Measurements from ENCODE around the gene UNKL.

The UNKL gene

GRCh38 chr16:1350691-1351090, 63.8 kb downstream of the UNKL start:
- no peaks in the 10 kb centered on the region for H3K27me3 Mint-ChIP-seq
- peaks cover 28% of the 10 kb centered on the region for H3K4me1 Mint-ChIP-seq (ENCODE audit: low read depth)
- H3K4me3 Mint-ChIP-seq, result peak overlapping the region; percentile 88
- H3K36me3 Mint-ChIP-seq, result no peaks in the 10 kb centered on the region
- H3K9me3 Mint-ChIP-seq (ENCODE audit: low read depth), result no peaks in the 10 kb centered on the region
- H3K27ac Mint-ChIP-seq, result no peak overlapping the region

DNA sequence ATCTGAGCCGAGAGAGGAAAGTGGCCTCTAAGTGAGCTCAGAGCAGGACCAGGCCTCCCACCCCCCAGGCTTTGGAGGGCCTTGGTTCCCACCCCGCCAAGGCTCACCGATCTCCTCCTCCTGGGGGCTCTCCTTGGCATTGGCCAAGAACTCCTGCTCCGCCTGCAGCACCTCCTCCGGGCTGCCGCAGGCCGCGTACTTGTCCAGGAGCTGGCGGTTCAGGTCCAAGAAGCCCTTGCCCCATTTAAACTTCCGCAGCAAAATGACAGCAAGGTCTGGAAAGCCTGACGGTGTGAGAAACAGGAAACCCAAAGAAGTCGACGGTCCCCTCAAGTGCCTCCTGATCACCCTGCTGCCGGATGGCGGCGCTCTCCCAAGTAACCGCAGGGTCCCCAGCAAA, 64.6 kb downstream of the UNKL start:
- no peaks in the 10 kb centered on the region for H3K27me3 Mint-ChIP-seq
- H3K36me3 Mint-ChIP-seq, result no peaks in the 10 kb centered on the region
- no peaks in the 10 kb centered on the region for H3K9me3 Mint-ChIP-seq (ENCODE audit: low read depth)
- H3K4me1 Mint-ChIP-seq (ENCODE audit: low read depth), result peaks cover 24% of the 10 kb centered on the region
- peak overlapping the region; percentile 22 for H3K27ac Mint-ChIP-seq
- peak overlapping the region; percentile 88 for H3K4me3 Mint-ChIP-seq

GRCh38 chr16:1349351-1349750, 65.2 kb downstream of the UNKL start:
- Mint-ChIP-seq H3K4me1 (ENCODE audit: low read depth) (peaks cover 22% of the 10 kb centered on the region), H3K36me3 (no peaks in the 10 kb centered on the region), H3K9me3 (ENCODE audit: low read depth) (no peaks in the 10 kb centered on the region), H3K27me3 (no peaks in the 10 kb centered on the region), H3K4me3 (peak overlapping the region; percentile 57), H3K27ac (no peak overlapping the region)

- Mint-ChIP-seq H3K27me3 (no peaks in the 10 kb centered on the region), H3K4me1 (ENCODE audit: low read depth) (peaks cover 21% of the 10 kb centered on the region), H3K27ac (no peak overlapping the region), H3K36me3 (no peaks in the 10 kb centered on the region), H3K4me3 (peak overlapping the region; percentile 57), H3K9me3 (ENCODE audit: low read depth) (no peaks in the 10 kb centered on the region)
Measured at GRCh38 chr16:1348926-1349325, 65.6 kb downstream of the UNKL start.

DNA sequence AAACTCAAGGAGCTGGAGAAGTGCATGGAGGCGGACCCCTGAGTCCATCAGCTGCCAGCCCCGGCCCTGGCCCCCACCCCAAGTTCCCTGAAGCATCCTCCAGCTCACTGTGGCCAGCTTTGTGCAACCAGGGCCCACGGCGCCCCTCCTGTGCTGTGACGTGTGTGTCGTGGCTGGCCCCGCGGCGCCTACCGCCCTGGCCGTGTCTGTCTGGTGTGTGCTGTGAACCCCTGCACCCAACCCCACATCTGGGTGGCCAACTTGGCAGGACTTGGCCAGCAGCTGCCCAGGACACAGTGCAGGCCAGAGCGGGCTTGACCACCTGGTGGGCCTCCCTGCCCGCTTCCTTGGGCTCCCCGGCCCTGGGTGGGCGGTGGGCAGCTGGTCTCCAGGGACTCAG, 66.1 kb downstream of the UNKL start:
- Mint-ChIP-seq H3K4me1 (ENCODE audit: low read depth) (peaks cover 17% of the 10 kb centered on the region), H3K27me3 (no peaks in the 10 kb centered on the region), H3K9me3 (ENCODE audit: low read depth) (no peaks in the 10 kb centered on the region), H3K27ac (no peak overlapping the region), H3K4me3 (peak overlapping the region; percentile 46), H3K36me3 (no peaks in the 10 kb centered on the region)

- Mint-ChIP-seq H3K9me3 (ENCODE audit: low read depth) (no peaks in the 10 kb centered on the region), H3K27ac (no peak overlapping the region), H3K4me3 (no peak overlapping the region), H3K36me3 (no peaks in the 10 kb centered on the region), H3K4me1 (ENCODE audit: low read depth) (peaks cover 17% of the 10 kb centered on the region), H3K27me3 (no peaks in the 10 kb centered on the region)
Measured at GRCh38 chr16:1347962-1348361, 66.5 kb downstream of the UNKL start.

DNA sequence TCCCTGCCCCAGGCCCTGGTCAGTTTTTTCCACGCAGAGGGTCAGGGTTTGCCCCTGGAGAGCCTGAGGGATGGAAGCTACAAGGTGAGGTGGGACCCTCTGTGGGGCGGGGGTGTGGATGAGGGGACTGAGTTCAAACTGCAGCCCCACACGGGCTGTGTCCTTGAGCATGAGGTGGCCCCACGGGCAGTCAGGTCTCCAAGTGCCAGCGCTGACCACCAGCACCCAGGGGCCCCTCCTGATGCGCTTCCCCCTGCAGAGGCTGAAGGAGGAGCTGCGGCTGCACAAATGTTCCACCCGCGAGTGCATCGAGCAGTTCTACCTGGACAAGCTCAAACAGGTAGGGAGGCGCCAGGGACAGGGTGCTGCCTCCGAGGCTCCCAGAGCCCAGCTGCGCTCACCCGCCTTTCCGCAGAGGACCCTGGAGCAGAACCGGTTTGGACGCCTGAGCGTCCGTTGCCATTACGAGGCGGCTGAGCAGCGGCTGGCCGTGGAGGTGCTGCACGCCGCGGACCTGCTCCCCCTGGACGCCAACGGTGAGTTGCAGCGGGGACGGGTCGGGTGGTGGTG, 67.1 kb downstream of the UNKL start:
- Mint-ChIP-seq H3K27ac (no peak overlapping the region), H3K9me3 (ENCODE audit: low read depth) (no peaks in the 10 kb centered on the region), H3K4me1 (ENCODE audit: low read depth) (peaks cover 19% of the 10 kb centered on the region), H3K36me3 (no peaks in the 10 kb centered on the region), H3K27me3 (no peaks in the 10 kb centered on the region), H3K4me3 (no peak overlapping the region)

- no peaks in the 10 kb centered on the region for H3K9me3 Mint-ChIP-seq (ENCODE audit: low read depth)
- no peak overlapping the region for H3K4me3 Mint-ChIP-seq
- no peak overlapping the region for H3K27ac Mint-ChIP-seq
- H3K4me1 Mint-ChIP-seq (ENCODE audit: low read depth), result peaks cover 23% of the 10 kb centered on the region
- H3K27me3 Mint-ChIP-seq, result no peaks in the 10 kb centered on the region
- no peaks in the 10 kb centered on the region for H3K36me3 Mint-ChIP-seq
Measured at GRCh38 chr16:1346422-1347285, 67.8 kb downstream of the UNKL start.

DNA sequence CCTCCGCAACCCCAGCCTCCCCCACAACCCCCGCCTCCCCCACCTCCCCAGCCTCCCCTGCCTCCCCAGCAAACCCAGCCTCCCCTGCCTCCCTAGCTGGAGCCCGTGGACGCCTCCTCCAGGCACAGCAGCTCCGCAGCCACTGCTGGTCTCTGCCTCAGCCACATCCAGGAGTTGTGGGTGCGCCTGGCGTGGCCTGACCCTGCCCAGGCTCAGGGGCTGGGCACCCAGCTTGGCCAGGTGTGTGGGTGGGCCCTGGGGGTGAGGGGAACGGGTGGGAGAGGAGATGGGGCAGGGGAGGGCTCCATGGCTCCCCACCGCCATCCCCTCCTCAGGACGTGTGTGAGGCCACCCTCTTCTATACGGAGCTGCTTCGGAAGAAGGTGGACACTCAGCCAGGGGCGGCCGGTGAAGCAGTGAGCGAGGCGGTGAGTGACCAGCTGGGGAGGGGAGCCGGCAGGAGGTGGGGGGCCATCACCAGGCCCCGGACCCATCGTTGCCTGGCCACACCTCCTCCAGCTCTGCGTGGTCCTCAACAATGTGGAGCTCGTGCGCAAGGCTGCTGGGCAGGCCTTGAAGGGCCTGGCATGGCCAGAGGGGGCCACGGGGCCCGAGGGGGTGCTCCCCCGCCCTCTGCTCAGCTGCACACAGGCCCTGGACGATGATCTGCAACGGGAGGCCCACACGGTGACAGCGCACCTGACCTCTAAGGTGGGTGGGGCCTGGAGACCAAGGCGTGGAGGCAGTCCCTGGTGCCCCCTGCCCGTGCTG, 68.7 kb downstream of the UNKL start:
- no peaks in the 10 kb centered on the region for H3K27me3 Mint-ChIP-seq

DNA sequence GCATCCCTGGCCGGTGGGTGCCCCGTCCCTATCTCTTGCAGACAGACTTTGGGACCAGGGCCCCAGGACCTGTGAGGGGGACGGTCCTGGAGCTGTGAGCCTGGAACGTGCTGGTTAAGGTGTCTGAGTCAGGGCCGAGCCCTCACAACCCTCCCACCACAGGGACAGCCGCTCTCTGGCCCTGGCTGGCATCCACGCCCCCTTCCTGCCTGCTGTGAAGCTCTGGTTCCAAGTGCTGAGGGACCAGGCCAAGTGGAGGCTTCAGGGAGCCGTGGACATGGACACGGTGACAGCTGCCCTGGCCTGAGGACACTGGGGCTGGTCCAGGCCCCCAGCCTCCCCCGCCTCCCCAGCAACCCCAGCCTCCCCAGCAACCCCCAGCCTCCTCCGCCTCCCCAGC, 69.4 kb downstream of the UNKL start:
- no peaks in the 10 kb centered on the region for H3K27me3 Mint-ChIP-seq
- H3K36me3 Mint-ChIP-seq, result no peaks in the 10 kb centered on the region
- H3K4me1 Mint-ChIP-seq (ENCODE audit: low read depth), result peaks cover 17% of the 10 kb centered on the region
- H3K27ac Mint-ChIP-seq, result no peak overlapping the region
- no peak overlapping the region for H3K4me3 Mint-ChIP-seq
- H3K9me3 Mint-ChIP-seq (ENCODE audit: low read depth), result no peaks in the 10 kb centered on the region

More for the DNA sequence above, 68.7 kb downstream of the UNKL start:
- no peak overlapping the region for H3K27ac Mint-ChIP-seq
- H3K36me3 Mint-ChIP-seq, result no peaks in the 10 kb centered on the region
- no peak overlapping the region for H3K4me3 Mint-ChIP-seq
- no peaks in the 10 kb centered on the region for H3K9me3 Mint-ChIP-seq (ENCODE audit: low read depth)
- peaks cover 23% of the 10 kb centered on the region for H3K4me1 Mint-ChIP-seq (ENCODE audit: low read depth)

GRCh38 chr16:1344499-1344898, 70.0 kb downstream of the UNKL start:
- Mint-ChIP-seq H3K4me3 (no peak overlapping the region), H3K27me3 (no peaks in the 10 kb centered on the region), H3K9me3 (ENCODE audit: low read depth) (no peaks in the 10 kb centered on the region), H3K27ac (no peak overlapping the region), H3K36me3 (no peaks in the 10 kb centered on the region), H3K4me1 (ENCODE audit: low read depth) (peaks cover 17% of the 10 kb centered on the region)

DNA sequence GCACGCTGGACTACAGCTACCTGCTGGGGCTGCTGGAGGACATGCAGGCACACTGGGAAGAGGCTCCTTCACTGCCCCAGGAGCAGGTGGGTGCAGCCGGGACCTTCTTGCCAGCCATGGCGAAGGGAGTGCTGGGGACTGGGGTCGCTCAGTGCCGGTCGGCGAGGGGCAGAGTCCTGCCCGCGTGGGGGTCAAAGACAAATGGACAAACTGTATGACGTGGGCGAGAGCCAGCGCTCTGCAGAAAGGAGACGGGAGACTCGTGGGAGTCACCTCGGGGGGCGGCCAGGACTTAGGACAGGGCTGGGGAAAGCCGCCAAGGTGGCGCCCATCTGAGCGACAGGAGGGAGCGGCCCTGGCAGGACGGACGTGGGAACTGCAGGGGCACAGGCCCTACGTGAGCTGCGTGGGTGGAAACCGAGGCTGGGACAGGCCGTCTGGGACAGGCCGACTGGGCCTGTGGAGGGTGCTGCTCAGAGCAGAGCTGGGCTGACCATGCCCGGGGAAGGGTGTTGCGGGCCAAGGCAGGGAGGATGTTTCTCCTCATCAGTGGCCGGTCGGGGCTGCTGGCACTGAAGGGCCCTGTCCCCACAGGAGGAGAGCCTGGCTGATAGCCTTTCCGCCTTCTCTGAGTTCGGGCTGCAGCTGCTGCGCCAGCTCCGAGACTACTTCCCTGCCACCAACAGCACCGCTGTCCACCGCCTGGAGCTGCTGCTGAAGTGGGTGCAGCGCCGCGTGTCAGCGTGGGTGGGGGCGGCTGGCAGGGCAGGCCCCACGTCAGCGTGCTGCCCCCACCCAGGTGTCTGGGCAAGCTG, 70.9 kb downstream of the UNKL start:
- H3K27me3 Mint-ChIP-seq, result no peaks in the 10 kb centered on the region
- H3K4me3 Mint-ChIP-seq, result peak overlapping the region; percentile 36
- no peaks in the 10 kb centered on the region for H3K9me3 Mint-ChIP-seq (ENCODE audit: low read depth)
- peaks cover 17% of the 10 kb centered on the region for H3K4me1 Mint-ChIP-seq (ENCODE audit: low read depth)
- H3K27ac Mint-ChIP-seq, result peak overlapping the region; percentile 25
- no peaks in the 10 kb centered on the region for H3K36me3 Mint-ChIP-seq

DNA sequence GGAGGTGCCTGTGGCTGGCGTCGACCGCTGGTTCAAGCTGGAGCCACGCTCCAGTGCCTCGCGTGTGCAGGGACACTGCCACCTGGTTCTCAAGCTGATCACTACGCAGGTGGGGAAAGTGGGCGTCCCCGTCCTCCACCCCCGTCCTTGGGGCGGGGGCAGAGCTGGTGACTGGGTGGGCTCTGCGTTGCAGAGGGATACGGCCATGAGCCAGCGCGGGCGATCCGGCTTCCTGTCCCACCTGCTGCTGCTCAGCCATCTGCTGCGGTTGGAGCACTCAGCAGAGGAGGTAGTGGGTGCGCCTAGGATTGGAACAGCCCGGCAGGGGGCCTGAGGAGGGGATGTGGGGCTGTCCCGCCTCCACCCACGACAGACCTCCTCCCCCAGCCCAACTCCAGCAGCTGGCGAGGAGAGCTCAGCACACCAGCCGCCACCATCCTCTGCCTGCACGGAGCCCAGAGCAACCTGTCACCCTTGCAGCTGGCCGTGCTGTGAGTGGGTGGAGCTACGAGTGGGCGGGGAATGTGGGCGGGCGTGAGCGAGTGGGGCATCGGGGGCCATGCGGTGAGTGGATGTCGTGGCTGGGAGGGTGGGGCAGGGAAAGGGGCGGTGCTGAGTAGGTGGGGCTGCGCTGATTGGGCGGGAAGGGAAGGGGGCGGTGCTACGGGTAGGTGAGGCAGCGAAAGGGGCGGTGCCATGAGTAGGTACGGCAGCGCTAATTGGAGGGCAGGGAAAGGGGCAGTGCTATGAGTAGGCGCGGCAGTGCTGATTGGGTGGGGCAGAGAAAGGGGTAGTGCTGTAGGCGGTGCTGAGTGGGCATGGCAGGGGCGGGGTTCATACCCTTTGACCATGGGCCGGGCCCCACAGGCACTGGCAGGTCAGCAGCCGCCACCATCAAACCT, 71.7 kb downstream of the UNKL start:
- Mint-ChIP-seq H3K4me1 (ENCODE audit: low read depth) (peaks cover 17% of the 10 kb centered on the region), H3K27ac (peak overlapping the region; percentile 25), H3K36me3 (no peaks in the 10 kb centered on the region), H3K27me3 (no peaks in the 10 kb centered on the region), H3K9me3 (ENCODE audit: low read depth) (no peaks in the 10 kb centered on the region), H3K4me3 (peak overlapping the region; percentile 36)

Measured in activated naive CD8-positive, alpha-beta T cell (primary cell).